ENCODE results near the gene BMS1. TPM values are rescaled to one million over a fixed set of nuclear protein-coding genes. Genes with fewer than 3 reads are reported as not detected.
A peak's percentile ranks its signal among the peaks of the same experiment; 100 is the strongest.

The BMS1 gene
- total and polyA plus RNA-seq, 2 of the 13 experiments (the other 11 are each of a cell fraction or from before 2014, with no cell fraction given) = 3.9 to 25.2 TPM

DNA sequence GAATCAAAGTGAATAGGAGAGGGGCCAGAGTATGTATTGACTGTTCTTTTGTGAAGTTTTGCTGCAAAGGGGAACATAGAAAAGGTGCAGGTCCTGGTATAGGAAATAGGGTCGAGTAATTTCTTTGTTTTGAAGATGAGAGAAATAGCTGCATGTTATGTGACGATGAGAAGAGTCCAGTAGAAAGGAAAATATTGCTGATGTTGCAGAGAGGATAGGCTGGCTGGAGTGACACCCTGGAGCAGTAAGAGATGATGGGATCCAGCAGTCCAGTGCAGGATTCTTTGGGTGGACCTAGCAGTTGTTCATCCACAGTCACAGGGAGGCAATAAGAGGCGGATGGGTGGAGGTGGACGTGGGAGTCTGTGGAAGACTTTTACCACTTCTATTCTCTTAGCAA, 2.1 kb upstream of the BMS1 start:
- no TSS peak for BruUV-seq (replicated peaks)
- ATAC-seq (no peak), DNase-seq (ENCODE audit: low spot score) (no peak), FAIRE-seq (no peak)
- in situ Hi-C loops (cut with HindIII; ENCODE audit: extremely low pct_ligation_motif_present, low pct_unique_long_range_greater_than_20kb) (no loop called here), intact Hi-C loops (cut with micrococcal nuclease; ENCODE audit: unreplicated experiment) (loop anchor here (5.0 kb wide), 1 partner anchor 228 kb away; no protein-coding TSS in a partner anchor)
- H3K27ac ChIP-seq (ENCODE audit: extremely low read length, insufficient read depth, low read length) = no peak overlapping the region
- ChIA-PET POLR2A (no interaction called here), CTCF (ENCODE audit: low intra/inter-chr PET ratio, low total read pairs) (no interaction called here)
- no peaks in the 10 kb centered on the region for H3K9me3 ChIP-seq (ENCODE audit: low read length)
- no peaks in the 10 kb centered on the region for H4K20me1 ChIP-seq (ENCODE audit: insufficient read depth, low read length)
- no peak overlapping the region for H3K4me2 ChIP-seq (ENCODE audit: low read depth, low read length)
- WGBS (ENCODE audit: low lambda C conversion rate) = 61% methylated on average over 4 of the region's 4 CpGs
- H3K36me3 ChIP-seq (replicated peaks in 1 of 2; ENCODE audit: control insufficient read depth in 1 of 2, insufficient read depth in 2 of 2, low read length in 2 of 2) = peaks cover 0 to 6% of the 10 kb centered on the region in 2 experiments; a peak in 4 of 5 replicates
- no peaks in the 10 kb centered on the region; a peak in 2 of 5 replicates for H3K27me3 ChIP-seq (ENCODE audit: control insufficient read depth in 1 of 2, insufficient read depth in 2 of 2, low read length in 2 of 2)
- no peak overlapping the region for H2AFZ ChIP-seq (ENCODE audit: low read length)
- no peak overlapping the region for H3K4me3 ChIP-seq (replicated peaks in 1 of 3; ENCODE audit: insufficient read depth in 1 of 3, low read depth in 2 of 3, low read length in 3 of 3)
- H3K79me2 ChIP-seq (ENCODE audit: insufficient read depth, low read length) = peaks cover 15% of the 10 kb centered on the region
- H3K4me1 ChIP-seq (ENCODE audit: insufficient read depth, low read length) = peaks cover 21% of the 10 kb centered on the region
- H3K9ac ChIP-seq (ENCODE audit: insufficient read depth, low read depth, low read length) = no peak overlapping the region
- 0 out of 2 replicates have a peak, but pooled peaks have one; percentile 31 for TF ChIP-seq MAFF (IDR thresholded peaks at IDR 0.05; ENCODE audit: low read depth, low read length)
- TF ChIP-seq HOXA7 (CRISPR knock-in tag; IDR thresholded peaks at IDR 0.05) = no peak
- no peak for TF ChIP-seq RARG (CRISPR knock-in tag; IDR thresholded peaks at IDR 0.05; ENCODE audit: low read depth)
- TF ChIP-seq, protein P1, sequence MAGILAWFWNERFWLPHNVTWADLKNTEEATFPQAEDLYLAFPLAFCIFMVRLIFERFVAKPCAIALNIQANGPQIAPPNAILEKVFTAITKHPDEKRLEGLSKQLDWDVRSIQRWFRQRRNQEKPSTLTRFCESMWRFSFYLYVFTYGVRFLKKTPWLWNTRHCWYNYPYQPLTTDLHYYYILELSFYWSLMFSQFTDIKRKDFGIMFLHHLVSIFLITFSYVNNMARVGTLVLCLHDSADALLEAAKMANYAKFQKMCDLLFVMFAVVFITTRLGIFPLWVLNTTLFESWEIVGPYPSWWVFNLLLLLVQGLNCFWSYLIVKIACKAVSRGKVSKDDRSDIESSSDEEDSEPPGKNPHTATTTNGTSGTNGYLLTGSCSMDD (CRISPR knock-in tag; IDR thresholded peaks at IDR 0.05) = no peak
- TF ChIP-seq MAFK (conservative IDR thresholded peaks at IDR 0.05 in 1 of 2, IDR thresholded peaks at IDR 0.05 in 1 of 2; ENCODE audit: low read length in 2 of 2) = peak; percentile 35 to 63; a peak in 3 of 4 replicates

DNA sequence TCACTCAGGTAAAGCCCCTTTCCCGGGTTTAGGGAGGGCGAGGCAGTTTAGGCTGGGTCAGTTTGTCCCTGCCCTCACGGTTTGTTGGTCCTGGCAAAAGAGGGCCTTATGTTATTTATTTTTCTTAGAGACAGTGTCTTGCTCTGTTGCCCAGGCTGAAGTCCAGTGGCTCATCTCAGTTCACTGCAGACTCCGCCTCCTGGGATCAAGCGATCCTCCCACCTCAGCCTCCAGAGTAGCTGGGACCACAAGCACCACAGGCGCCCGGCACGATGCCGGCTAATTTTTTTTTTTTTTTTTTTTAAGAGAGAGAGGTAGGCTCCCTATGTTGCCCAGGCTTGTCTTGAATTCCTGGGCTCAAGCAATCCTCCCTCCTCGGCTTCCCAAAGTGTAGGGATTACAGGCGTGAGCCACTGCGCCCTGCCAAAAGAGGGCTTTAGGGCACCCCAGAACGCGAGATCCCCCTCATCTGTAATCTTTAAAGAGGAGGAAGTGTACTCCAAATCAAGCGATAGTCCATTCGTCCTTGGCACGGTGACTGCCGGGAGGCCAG, 626 bp upstream of the BMS1 start:
- CTCF ChIA-PET (ENCODE audit: low intra/inter-chr PET ratio, low total read pairs) = no interaction called here
- H3K27me3 ChIP-seq (ENCODE audit: control insufficient read depth in 1 of 2, insufficient read depth in 2 of 2, low read length in 2 of 2) = no peaks in the 10 kb centered on the region; a peak in 1 of 5 replicates
- in situ Hi-C loops (cut with HindIII; ENCODE audit: extremely low pct_ligation_motif_present, low pct_unique_long_range_greater_than_20kb) (no loop called here), intact Hi-C loops (cut with micrococcal nuclease; ENCODE audit: unreplicated experiment) (loop anchor here (1.0 to 5.0 kb wide), 2 partner anchors 144 to 230 kb away; partner anchors contain the start of gene ZNF33B)
- H2AFZ ChIP-seq (ENCODE audit: low read length) = peak overlapping the region; percentile 85
- H4K20me1 ChIP-seq (ENCODE audit: insufficient read depth, low read length) = no peaks in the 10 kb centered on the region
- H3K9me3 ChIP-seq (ENCODE audit: low read length) = no peaks in the 10 kb centered on the region
- peak overlapping the region; percentile 69 to 90 (median 84) for H3K4me3 ChIP-seq (replicated peaks in 1 of 3; ENCODE audit: insufficient read depth in 1 of 3, low read depth in 2 of 3, low read length in 3 of 3)
- TSS peak; percentile 88 for BruUV-seq (replicated peaks)
- 39% methylated on average over 18 of the region's 18 CpGs for WGBS (ENCODE audit: low lambda C conversion rate)
- H3K79me2 ChIP-seq (ENCODE audit: insufficient read depth, low read length) = peaks cover 17% of the 10 kb centered on the region
- H3K9ac ChIP-seq (ENCODE audit: insufficient read depth, low read depth, low read length) = peak overlapping the region; percentile 88
- ATAC-seq (no peak), DNase-seq (ENCODE audit: low spot score) (no peak), FAIRE-seq (no peak)
- peak overlapping the region; percentile 89 for H3K27ac ChIP-seq (ENCODE audit: extremely low read length, insufficient read depth, low read length)
- POLR2A ChIA-PET = interaction anchor here (1.0 to 2.1 kb wide), 4 partner anchors 9 to 238 kb away, joined by 3 to 13 read pairs (median 4); no protein-coding TSS in a partner anchor
- peaks cover 2 to 21% of the 10 kb centered on the region in 2 experiments; a peak in 4 of 5 replicates for H3K36me3 ChIP-seq (replicated peaks in 1 of 2; ENCODE audit: control insufficient read depth in 1 of 2, insufficient read depth in 2 of 2, low read length in 2 of 2)
- peaks cover 21% of the 10 kb centered on the region for H3K4me1 ChIP-seq (ENCODE audit: insufficient read depth, low read length)
- H3K4me2 ChIP-seq (ENCODE audit: low read depth, low read length) = peak overlapping the region; percentile 95
- TF ChIP-seq ZNF253 (CRISPR knock-in tag; IDR thresholded peaks at IDR 0.05; ENCODE audit: borderline replicate concordance) (peak; percentile 52; the same call in 1 of the 2 replicates), GFI1 (CRISPR knock-in tag; IDR thresholded peaks at IDR 0.05; ENCODE audit: borderline replicate concordance) (no peak), HNF4G (IDR thresholded peaks at IDR 0.05; ENCODE audit: borderline replicate concordance, low read depth, low read length) (no peak), HNF4G (CRISPR knock-in tag; IDR thresholded peaks at IDR 0.05; ENCODE audit: borderline replicate concordance, low read depth) (0 out of 2 replicates have a peak, but pooled peaks have one; percentile 24), ZSCAN12 (CRISPR knock-in tag; IDR thresholded peaks at IDR 0.05) (no peak), ZNF749 (CRISPR knock-in tag; IDR thresholded peaks at IDR 0.05; ENCODE audit: borderline replicate concordance) (0 out of 2 replicates have a peak, but pooled peaks have one; percentile 10)
